NT2/D1 (cell line): ENCODE measurements around the gene SNED1.

Experiments
- SUZ12 ChIP-seq: IDR thresholded peaks from 2 replicates; pipeline ENCODE4 v1.6.1; 2011; ENCODE audit not compliant: insufficient read length, insufficient read depth; ENCODE audit errors: extremely low read depth
- YY1 ChIP-seq: IDR thresholded peaks from 2 replicates; pipeline ENCODE4 v1.6.1; 2011; ENCODE audit not compliant: insufficient read length, insufficient read depth

DNA sequence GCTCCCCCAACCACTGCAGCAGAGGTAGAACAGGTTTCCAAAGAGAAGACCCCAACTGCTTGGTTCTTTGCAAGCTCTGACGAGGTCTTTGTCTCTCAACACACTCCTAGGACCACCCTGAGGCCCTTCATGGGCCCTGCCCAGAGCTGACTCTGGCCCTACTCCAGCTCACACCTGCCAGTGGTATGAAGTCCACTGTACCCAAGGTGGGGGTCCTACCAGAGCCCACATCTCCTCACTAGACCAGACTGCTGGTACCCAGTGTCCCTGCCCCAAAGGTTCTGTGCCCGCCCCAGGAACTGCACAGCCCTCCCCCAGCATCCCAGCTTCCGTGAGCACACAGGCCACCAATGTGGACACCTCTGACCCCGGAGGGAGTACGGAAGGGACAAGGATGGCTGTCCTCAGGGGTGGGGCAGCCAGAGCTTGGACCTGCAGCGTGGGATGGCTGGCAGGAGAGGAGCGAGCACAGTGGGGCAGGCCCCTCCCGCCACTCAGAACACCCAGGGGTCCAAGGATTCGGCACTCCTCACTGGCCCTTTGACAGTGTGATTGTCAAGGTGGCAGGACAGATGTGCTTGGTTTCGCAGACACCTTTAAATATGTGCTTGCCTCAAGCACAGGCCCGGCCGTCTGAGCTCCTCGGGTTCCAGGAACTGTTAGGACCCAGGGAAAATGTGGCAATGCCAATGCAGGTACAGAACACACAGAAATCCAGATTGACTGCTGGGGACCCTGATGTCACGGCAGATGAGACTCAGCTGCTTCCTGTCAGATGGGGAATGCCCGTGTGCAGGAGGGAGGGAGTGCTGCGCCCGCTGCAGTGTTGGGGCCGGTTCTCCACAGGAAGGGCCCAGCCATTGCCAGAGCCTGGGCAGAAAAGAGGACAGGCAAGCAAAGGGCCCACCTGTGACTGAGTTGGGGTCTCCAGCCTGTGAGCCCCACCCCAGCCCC, 52.5 kb downstream of the SNED1 start:
- TF ChIP-seq SUZ12: no peak
- TF ChIP-seq YY1: no peak
